PC-3 (cell line): ENCODE measurements around the gene KLHDC9. TPM values are rescaled to one million over a fixed set of nuclear protein-coding genes. Genes with fewer than 3 reads are reported as not detected.

Source experiments
- ATAC-seq: fragments of 200-7000 bp; cut with Tn5 transposase; 2 replicates; pipeline ENCODE4 v1.9.1; 2020; ENCODE audit warnings: mild to moderate bottlenecking, moderate library complexity
- BruUV-seq: library from RNA; stranded (reverse); fragments of 400-500 nt; replicated peaks from 2 replicates; lab custom pipeline; 2021; lab: Mats Ljungman, UMichigan
- CTCF ChIA-PET: fragments of 300-600 bp; sonication (Branson Sonifier 250); formaldehyde crosslinking; loops from one replicate; lab custom pipeline; 2022; ENCODE audit warnings: antibody characterized with exemption; lab: Charles Lee
- POLR2A ChIA-PET: fragments of 300-600 bp; sonication (Branson Sonifier 250); formaldehyde crosslinking; loops from one replicate; lab custom pipeline; 2022; ENCODE audit warnings: antibody characterized with exemption; ENCODE audit not compliant: unreplicated experiment; lab: Charles Lee
- DNase-seq: peaks from one replicate; pipeline ENCODE4 v3.0.0-alpha.2; 2015
- H2AFZ ChIP-seq: fragments of 300-600 bp; sonication (generic); 2 replicates; pipeline ENCODE4 v1.6.0; 2016; ENCODE audit warnings: antibody characterized with exemption, low read length
- H3F3A ChIP-seq: fragments of 300-600 bp; sonication (generic); one replicate; pipeline ENCODE4 v1.6.0; 2017; ENCODE audit warnings: antibody characterized with exemption, low read length, control low read depth, mild to moderate bottlenecking; ENCODE audit not compliant: unreplicated experiment
- H3K27ac ChIP-seq: fragments of 300-600 bp; sonication (generic); 2 replicates; pipeline ENCODE4 v1.5.1; 2016; ENCODE audit warnings: mild to moderate bottlenecking, low read length
- H3K27me3 ChIP-seq: fragments of 300-600 bp; sonication (generic); 2 replicates; pipeline ENCODE4 v1.6.1; 2016; ENCODE audit warnings: low read length, mixed read lengths
- H3K36me3 ChIP-seq: fragments of 300-600 bp; sonication (generic); 2 replicates; pipeline ENCODE4 v1.6.1; 2016; ENCODE audit warnings: low read depth, mixed run types, low read length, mixed read lengths
- H3K4me1 ChIP-seq: fragments of 300-600 bp; sonication (generic); 2 replicates; pipeline ENCODE4 v1.5.1; 2016; ENCODE audit warnings: low read length; ENCODE audit not compliant: insufficient read depth
- H3K4me2 ChIP-seq: fragments of 300-600 bp; sonication (generic); 2 replicates; pipeline ENCODE4 v1.6.0; 2016; ENCODE audit warnings: low read length
- H3K4me3 ChIP-seq: fragments of 300-600 bp; sonication (generic); 2 replicates; pipeline ENCODE4 v1.5.1; 2016; ENCODE audit warnings: mild to moderate bottlenecking, low read length, mixed read lengths
- H3K79me2 ChIP-seq: fragments of 300-600 bp; sonication (generic); 2 replicates; pipeline ENCODE4 v1.6.1; 2017; ENCODE audit warnings: low read length, mixed read lengths
- H3K9ac ChIP-seq: fragments of 300-600 bp; sonication (generic); 2 replicates; pipeline ENCODE4 v1.6.0; 2016; ENCODE audit warnings: mild to moderate bottlenecking, low read length
- H3K9me2 ChIP-seq: fragments of 300-600 bp; sonication (generic); replicated peaks from 2 replicates; pipeline ENCODE4 v1.6.1; 2016; ENCODE audit warnings: mixed run types, low read length, mixed read lengths
- H3K9me3 ChIP-seq: fragments of 300-600 bp; sonication (generic); 2 replicates; pipeline ENCODE4 v1.6.1; 2016; ENCODE audit warnings: low read length, mixed read lengths
- H4K20me1 ChIP-seq: fragments of 300-600 bp; sonication (generic); 2 replicates; pipeline ENCODE4 v1.6.1; 2016; ENCODE audit warnings: low read length, mixed read lengths
- CTCF ChIP-seq: fragments of 300-600 bp; sonication (generic); conservative IDR thresholded peaks from 2 replicates; pipeline ENCODE4 v1.5.1; 2017; ENCODE audit warnings: antibody characterized with exemption, low read depth, mild to moderate bottlenecking, low read length
- EZH2 ChIP-seq: fragments of 300-600 bp; sonication (generic); IDR thresholded peaks from one replicate; pipeline ENCODE4 v1.6.1; 2017; ENCODE audit warnings: antibody characterized with exemption, mild to moderate bottlenecking, low read length; ENCODE audit not compliant: unreplicated experiment
- EZH2phosphoT487 ChIP-seq: fragments of 300-600 bp; sonication (generic); IDR thresholded peaks from 2 replicates; pipeline ENCODE4 v1.6.1; 2018; ENCODE audit warnings: mild to moderate bottlenecking, antibody characterized with exemption, low read length, borderline replicate concordance
- intact Hi-C: fragments of 100-400 bp; cut with micrococcal nuclease; formaldehyde crosslinking; loops from 2 replicates; pipeline ENCODE4 v1.9.0; 2023
- total RNA-seq: library from RNA; depleted of rRNA; stranded (reverse); fragments of >200 nt; gene quantifications from 2 replicates; pipeline ENCODE4 v1.2.3, GENCODE V29; 2014

Gene KLHDC9
- total RNA-seq, 1 experiment from 2014 or later, result 3.2 TPM

- H3K27me3 ChIP-seq, result no peaks in the 10 kb centered on the region
- no peak overlapping the region for H3K4me3 ChIP-seq
- peaks cover 7% of the 10 kb centered on the region; the same call in 1 of the 2 replicates for H3K36me3 ChIP-seq
- no peak for ATAC-seq
- TF ChIP-seq EZH2phosphoT487 (no peak), CTCF (no peak), EZH2 (no peak)
- no TSS peak for BruUV-seq
- H3K9me2 ChIP-seq, result no peaks in the 10 kb centered on the region
- ChIA-PET POLR2A (no interaction called here), CTCF (no interaction called here)
- H3F3A ChIP-seq, result no peaks in the 10 kb centered on the region
- no peaks in the 10 kb centered on the region for H3K9me3 ChIP-seq
- intact Hi-C loops, result no loop called here
- H3K9ac ChIP-seq, result no peak overlapping the region
- H3K79me2 ChIP-seq, result no peaks in the 10 kb centered on the region
- no peak for DNase-seq
- peaks cover 42% of the 10 kb centered on the region for H3K4me1 ChIP-seq
- H3K27ac ChIP-seq, result no peak overlapping the region
- H2AFZ ChIP-seq, result no peak overlapping the region
- no peaks in the 10 kb centered on the region; the same call in 1 of the 2 replicates for H4K20me1 ChIP-seq
- H3K4me2 ChIP-seq, result no peak overlapping the region
Measured at GRCh38 chr1:161095230-161095629, 2.9 kb upstream of the KLHDC9 start.

- Histone ChIP-seq H3K27ac (no peak overlapping the region), H2AFZ (no peak overlapping the region), H3K9me2 (no peaks in the 10 kb centered on the region), H4K20me1 (no peaks in the 10 kb centered on the region; the same call in 1 of the 2 replicates), H3K27me3 (no peaks in the 10 kb centered on the region), H3K4me3 (no peak overlapping the region), H3K79me2 (no peaks in the 10 kb centered on the region), H3K9me3 (no peaks in the 10 kb centered on the region), H3K4me2 (no peak overlapping the region), H3K9ac (no peak overlapping the region), H3K36me3 (peaks cover 10% of the 10 kb centered on the region; the same call in 1 of the 2 replicates), H3K4me1 (peaks cover 46% of the 10 kb centered on the region), H3F3A (peaks cover 7% of the 10 kb centered on the region)
- ChIA-PET POLR2A (no interaction called here), CTCF (interaction anchor here (1.0 kb wide), 1 partner anchor 22 kb away, joined by 4 read pairs; no protein-coding TSS in a partner anchor)
- DNase-seq (no peak), ATAC-seq (no peak)
- BruUV-seq, result no TSS peak
- intact Hi-C loops, result no loop called here
- TF ChIP-seq CTCF, result no peak
- no peak for TF ChIP-seq EZH2phosphoT487
- no peak for TF ChIP-seq EZH2
Measured at GRCh38 chr1:161096015-161096414, 2.1 kb upstream of the KLHDC9 start.

GRCh38 chr1:161096530-161096929, 1.6 kb upstream of the KLHDC9 start:
- no peak overlapping the region for H3K9ac ChIP-seq
- no peak overlapping the region for H3K27ac ChIP-seq
- BruUV-seq, result no TSS peak
- no peak for TF ChIP-seq CTCF
- TF ChIP-seq EZH2phosphoT487, result no peak
- no peak for TF ChIP-seq EZH2
- H2AFZ ChIP-seq, result no peak overlapping the region
- ATAC-seq (no peak), DNase-seq (peak; percentile 44)
- H3K4me1 ChIP-seq, result peaks cover 43% of the 10 kb centered on the region
- H3K27me3 ChIP-seq, result no peaks in the 10 kb centered on the region
- ChIA-PET CTCF (interaction anchor here (1.0 to 2.3 kb wide), 2 partner anchors 23 to 99 kb away, joined by 4 to 16 read pairs; no protein-coding TSS in a partner anchor), POLR2A (no interaction called here)
- intact Hi-C loops, result no loop called here
- no peaks in the 10 kb centered on the region; the same call in 1 of the 2 replicates for H4K20me1 ChIP-seq
- no peak overlapping the region for H3K4me3 ChIP-seq
- H3K4me2 ChIP-seq, result no peak overlapping the region
- H3K9me3 ChIP-seq, result no peaks in the 10 kb centered on the region
- H3K79me2 ChIP-seq, result no peaks in the 10 kb centered on the region
- no peaks in the 10 kb centered on the region for H3K9me2 ChIP-seq
- H3F3A ChIP-seq, result peaks cover 7% of the 10 kb centered on the region
- H3K36me3 ChIP-seq, result peaks cover 12% of the 10 kb centered on the region
